Esophagus muscularis mucosa (tissue), 4 donors: ENCODE results near the gene KRTAP4-16.
"Not testable (repeated sequence)": the region's sequence is repeated elsewhere in the genome, so short reads cannot be mapped to it uniquely, and the experiment has no call there.

ENCODE experiments used
- CTCF ChIP-seq, 3 experiments: fragments of 200-600 bp in 2 of 3; fragments of 450-650 bp in 1 of 3; sonication (generic) in 2 of 3; IDR thresholded peaks; one replicate each; pipeline ENCODE4 v1.5.1; 2017 to 2019; ENCODE audit warnings: antibody characterized with exemption in 3 of 3, mild to moderate bottlenecking in 2 of 3, moderate library complexity in 1 of 3
- EP300 ChIP-seq: sonication (generic); formaldehyde crosslinking; IDR thresholded peaks from one replicate; pipeline ENCODE4 v1.6.1; 2017; ENCODE audit warnings: antibody characterized with exemption
- POLR2A ChIP-seq: fragments of 450-650 bp; IDR thresholded peaks from one replicate; pipeline ENCODE4 v1.6.1; 2017; ENCODE audit warnings: antibody characterized with exemption, moderate library complexity, mild to moderate bottlenecking, low read depth

GRCh38 chr17:41117846-41118386 is 15.9 kb upstream of the KRTAP4-16 start, which contains the start of gene KRTAP4-11:
- TF ChIP-seq POLR2A; CTCF (IDR thresholded peaks at IDR 0.05); EP300: not testable (repeated sequence)
